Measurements from ENCODE around the gene FAM174C. TPM values are rescaled to one million over a fixed set of nuclear protein-coding genes. Genes with fewer than 3 reads are reported as not detected.
A peak's percentile ranks its signal among the peaks of the same experiment; 100 is the strongest.

Gene FAM174C
- total and polyA plus RNA-seq, 12 donors, result 8.2 to 70.2 (median 13.4) TPM

DNA sequence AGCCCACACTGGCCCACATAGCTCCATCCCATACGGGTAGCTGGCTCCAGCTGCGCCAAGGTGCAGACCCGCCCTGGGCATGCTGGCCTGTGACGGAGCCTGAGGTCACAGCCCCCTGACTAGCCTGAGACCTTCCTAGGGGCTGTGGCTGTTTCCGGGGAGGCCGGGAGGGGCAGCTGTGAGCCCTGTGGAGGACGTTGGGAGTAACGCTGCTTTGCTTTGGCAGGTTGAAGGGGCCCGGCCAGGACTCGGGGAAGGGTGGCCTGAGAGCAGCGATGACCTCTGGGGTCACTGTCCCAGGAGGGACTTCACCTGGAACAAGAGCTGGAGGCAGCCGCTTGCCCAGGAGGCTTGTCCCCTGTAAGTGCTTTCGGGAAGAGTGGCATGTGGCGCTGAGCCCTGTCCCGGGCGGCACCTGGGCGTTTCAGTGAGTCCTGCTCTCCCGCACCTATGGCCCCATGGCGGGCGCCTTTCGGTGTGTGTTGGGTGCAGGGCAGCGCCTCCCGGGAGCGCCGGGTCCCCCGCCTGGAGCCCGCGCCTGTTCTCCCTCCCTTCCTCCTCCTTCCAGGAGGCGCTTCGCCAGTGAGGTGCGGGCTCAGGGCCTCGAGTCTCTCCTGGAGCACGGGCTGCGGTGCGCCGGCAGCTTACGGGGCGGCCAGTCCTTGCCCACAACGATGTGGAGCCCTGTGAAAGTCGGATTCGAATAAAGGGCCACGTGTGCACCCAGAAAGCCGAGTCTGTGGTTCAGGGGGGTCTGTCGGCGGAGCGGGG, 1.1 kb upstream of the FAM174C start:
- Histone ChIP-seq H3K9me3 (no peaks in the 10 kb centered on the region), H3K4me1 (peaks cover 43 to 69% (median 63%) of the 10 kb centered on the region in 9 donors), H3K27ac (peak overlapping the region in 9 of 10 donors; percentile 89 to 100 (median 98)), H3K4me3 (peak overlapping the region in 9 of 10 donors; percentile 42 to 91 (median 68)), H3K27me3 (no peaks in the 10 kb centered on the region), H3K36me3 (peaks cover 0 to 70% (median 52%) of the 10 kb centered on the region in 9 donors)
- WGBS, 2 donors, result 72% methylated on average over 46 of the region's 46 CpGs
- peak in 1 of 8 donors; percentile 0 for ATAC-seq
- no peak for TF ChIP-seq CTCF (IDR thresholded peaks at IDR 0.05)
- intact Hi-C loops (cut with DNase I), result loop anchor here in 4 of 10 donors (10.0 kb wide), 3 partner anchors 131 to 231 kb away; partner anchors contain the start of genes DAZAP1 (in 3 of the 4) and GAMT (in 3 of the 4)
- no peak for DNase-seq

GRCh38 chr19:1274852-1275259, 474 bp upstream of the FAM174C start:
- ATAC-seq, result peak in 4 of 8 donors; percentile 0 to 9 (median 1)
- no peak for DNase-seq
- Histone ChIP-seq H3K27me3 (no peaks in the 10 kb centered on the region), H3K4me3 (peak overlapping the region; percentile 42 to 91 (median 70)), H3K4me1 (peaks cover 43 to 70% (median 66%) of the 10 kb centered on the region in 9 donors), H3K9me3 (no peaks in the 10 kb centered on the region), H3K36me3 (peaks cover 0 to 74% (median 53%) of the 10 kb centered on the region in 9 donors), H3K27ac (peak overlapping the region; percentile 89 to 100 (median 98))
- intact Hi-C loops (cut with DNase I), result loop anchor here in 6 of 10 donors (5.0 to 10.0 kb wide), 6 partner anchors 107 to 237 kb away; partner anchors contain the start of genes DAZAP1 (in 3 of the 6), GAMT (in 3 of the 6), NDUFS7 (in 2 of the 6) and ADAMTSL5 (in 1 of the 6)
- WGBS, 2 donors, result 16 to 26% methylated on average over 41 to 44 of the region's 44 CpGs
- TF ChIP-seq CTCF (IDR thresholded peaks at IDR 0.05), result no peak

DNA sequence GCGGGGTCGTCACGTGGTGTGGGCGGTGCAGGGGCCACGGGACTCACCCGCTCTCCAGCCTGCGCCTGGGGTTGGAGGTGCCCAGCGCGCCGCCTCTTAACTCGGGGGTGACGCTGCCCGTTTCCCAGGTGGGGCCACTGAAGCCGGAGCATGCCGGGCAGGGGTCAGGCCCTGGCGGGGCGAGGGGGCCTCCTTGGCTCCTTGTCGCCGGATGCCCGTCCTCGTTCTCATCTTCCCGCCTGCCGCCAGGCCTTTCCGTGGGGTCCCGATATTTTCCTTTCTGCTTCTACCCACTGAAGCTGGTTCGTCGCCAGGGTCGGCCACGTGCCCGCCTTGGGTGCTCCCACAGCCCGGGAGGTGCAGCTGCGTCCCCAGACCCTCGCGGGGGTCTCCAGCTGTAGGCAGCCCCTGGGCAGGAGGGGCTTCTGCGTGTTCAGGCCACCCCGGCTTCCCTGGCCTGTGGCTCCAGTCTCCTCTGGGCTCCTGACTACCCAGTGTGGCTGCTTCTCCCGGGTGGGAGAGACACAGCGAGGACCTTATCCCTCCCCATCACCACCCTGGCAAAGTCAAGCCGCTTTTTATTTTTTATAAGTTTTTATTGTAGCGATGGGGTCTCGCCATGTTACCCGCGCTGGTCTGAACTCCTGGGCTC, 772 bp downstream of the FAM174C start:
- Histone ChIP-seq H3K36me3 (peaks cover 0 to 69% (median 48%) of the 10 kb centered on the region in 9 donors), H3K4me1 (peaks cover 36 to 60% (median 56%) of the 10 kb centered on the region in 9 donors), H3K27ac (peak overlapping the region; percentile 89 to 100 (median 98)), H3K9me3 (no peaks in the 10 kb centered on the region), H3K4me3 (peak overlapping the region; percentile 42 to 91 (median 70)), H3K27me3 (no peaks in the 10 kb centered on the region)
- WGBS, 2 donors, result 10 to 12% methylated on average over 42 to 43 of the region's 43 CpGs
- peak in 5 of 8 donors; percentile 1 to 73 (median 3) for ATAC-seq
- DNase-seq, result no peak
- intact Hi-C loops (cut with DNase I), result loop anchor here in 6 of 10 donors (5.0 to 10.0 kb wide), 6 partner anchors 106 to 236 kb away; partner anchors contain the start of genes DAZAP1 (in 3 of the 6), GAMT (in 3 of the 6), NDUFS7 (in 2 of the 6) and ADAMTSL5 (in 1 of the 6)
- TF ChIP-seq CTCF (IDR thresholded peaks at IDR 0.05), result no peak

DNA sequence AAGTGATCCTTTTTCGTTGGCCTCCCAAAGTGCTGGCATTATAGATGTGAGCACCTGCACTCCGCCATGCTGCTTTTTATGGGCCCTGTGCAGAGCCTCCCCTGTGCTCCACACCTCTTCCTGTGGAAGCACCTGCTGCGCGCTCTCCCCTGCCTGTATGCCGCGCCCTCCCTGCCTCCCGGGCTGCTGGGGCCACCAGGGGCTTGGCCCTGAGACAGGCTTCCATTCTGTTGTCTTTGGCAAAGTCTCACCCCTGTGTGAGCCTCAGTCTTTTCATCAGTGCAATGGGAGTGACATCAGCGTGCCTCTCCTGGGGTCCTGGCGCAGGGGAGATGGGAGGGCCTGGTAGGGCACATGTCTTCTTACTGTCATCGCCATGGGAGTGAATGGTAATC, 1.3 kb downstream of the FAM174C start:
- Histone ChIP-seq H3K27me3 (no peaks in the 10 kb centered on the region), H3K9me3 (no peaks in the 10 kb centered on the region), H3K4me1 (peaks cover 32 to 55% (median 51%) of the 10 kb centered on the region in 9 donors), H3K27ac (peak overlapping the region in 9 of 10 donors; percentile 94 to 100 (median 99)), H3K4me3 (peak overlapping the region in 8 of 10 donors; percentile 42 to 79 (median 67)), H3K36me3 (peaks cover 0 to 64% (median 42%) of the 10 kb centered on the region in 9 donors)
- 69% methylated on average over 10 of the region's 10 CpGs for WGBS, 2 donors
- no peak for DNase-seq
- no peak for TF ChIP-seq CTCF (IDR thresholded peaks at IDR 0.05)
- intact Hi-C loops (cut with DNase I), result loop anchor here in 6 of 10 donors (5.0 to 10.0 kb wide), 6 partner anchors 106 to 236 kb away; partner anchors contain the start of genes DAZAP1 (in 3 of the 6), GAMT (in 3 of the 6), NDUFS7 (in 2 of the 6) and ADAMTSL5 (in 1 of the 6)
- ATAC-seq, result peak in 1 of 8 donors; percentile 5
